ENCODE results near the gene TNFRSF9. TPM values are rescaled to one million over a fixed set of nuclear protein-coding genes. Genes with fewer than 3 reads are reported as not detected.
"Not testable (repeated sequence)": the region's sequence is repeated elsewhere in the genome, so short reads cannot be mapped to it uniquely, and the experiment has no call there.

Gene TNFRSF9
- polyA plus RNA-seq, 1 experiment, result 0.94 TPM

DNA sequence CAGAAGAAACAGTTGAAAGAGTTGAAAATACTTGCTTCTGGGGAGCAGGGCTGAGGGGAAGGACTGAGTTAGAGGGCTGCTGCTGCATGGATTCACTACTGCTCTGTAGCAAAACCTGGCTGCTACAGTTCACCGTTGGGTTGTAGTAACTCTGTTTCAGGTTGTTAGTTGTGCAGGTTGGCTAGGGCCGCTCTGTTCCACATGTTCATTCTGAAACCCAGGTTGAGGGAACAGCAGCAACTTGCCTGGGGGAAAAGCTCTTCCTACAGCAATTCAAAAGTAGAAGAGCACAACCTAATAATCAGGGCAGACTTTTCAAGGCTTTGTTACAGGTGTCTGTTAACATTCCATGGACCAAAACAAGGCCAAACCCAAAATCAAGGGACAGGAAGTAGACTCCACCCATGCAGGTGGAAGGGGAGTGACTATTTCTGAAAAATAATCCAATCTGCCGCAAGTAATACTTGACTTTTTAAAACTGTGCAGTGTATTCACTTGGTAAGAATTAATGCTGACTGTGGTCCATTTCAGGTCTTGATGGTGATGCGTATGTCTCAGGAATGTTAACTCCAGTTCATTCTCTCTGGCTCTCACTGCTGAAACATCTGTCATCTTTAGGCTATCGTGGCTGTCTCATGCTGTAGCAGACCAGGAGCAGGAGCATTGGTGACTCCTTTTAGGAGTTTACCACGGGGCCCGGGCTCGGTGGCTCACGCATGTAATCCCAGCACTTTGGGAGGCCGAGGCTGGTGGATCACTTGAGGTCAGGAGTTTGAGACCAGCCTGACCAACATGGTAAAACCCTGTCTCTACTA lies 15.8 kb upstream of the TNFRSF9 start:
- H3K9me3 ChIP-seq (ENCODE audit: control insufficient read depth, insufficient read depth, low read length), result peaks cover 7% of the 10 kb centered on the region; the same call in 1 of the 2 replicates
- ChIA-PET POLR2A (no interaction called here), CTCF (no interaction called here)
- H3K27me3 ChIP-seq (ENCODE audit: control insufficient read depth, insufficient read depth, low read length), result no peaks in the 10 kb centered on the region
- no peak overlapping the region for H3K4me3 ChIP-seq (ENCODE audit: low read depth, low read length)
- H3K27ac ChIP-seq (ENCODE audit: low read depth, low read length), result no peak overlapping the region
- TF ChIP-seq, protein P1, sequence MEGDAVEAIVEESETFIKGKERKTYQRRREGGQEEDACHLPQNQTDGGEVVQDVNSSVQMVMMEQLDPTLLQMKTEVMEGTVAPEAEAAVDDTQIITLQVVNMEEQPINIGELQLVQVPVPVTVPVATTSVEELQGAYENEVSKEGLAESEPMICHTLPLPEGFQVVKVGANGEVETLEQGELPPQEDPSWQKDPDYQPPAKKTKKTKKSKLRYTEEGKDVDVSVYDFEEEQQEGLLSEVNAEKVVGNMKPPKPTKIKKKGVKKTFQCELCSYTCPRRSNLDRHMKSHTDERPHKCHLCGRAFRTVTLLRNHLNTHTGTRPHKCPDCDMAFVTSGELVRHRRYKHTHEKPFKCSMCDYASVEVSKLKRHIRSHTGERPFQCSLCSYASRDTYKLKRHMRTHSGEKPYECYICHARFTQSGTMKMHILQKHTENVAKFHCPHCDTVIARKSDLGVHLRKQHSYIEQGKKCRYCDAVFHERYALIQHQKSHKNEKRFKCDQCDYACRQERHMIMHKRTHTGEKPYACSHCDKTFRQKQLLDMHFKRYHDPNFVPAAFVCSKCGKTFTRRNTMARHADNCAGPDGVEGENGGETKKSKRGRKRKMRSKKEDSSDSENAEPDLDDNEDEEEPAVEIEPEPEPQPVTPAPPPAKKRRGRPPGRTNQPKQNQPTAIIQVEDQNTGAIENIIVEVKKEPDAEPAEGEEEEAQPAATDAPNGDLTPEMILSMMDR (IDR thresholded peaks at IDR 0.05; ENCODE audit: low read depth, low read length), result no peak
- peak; percentile 57 for DNase-seq (ENCODE audit: low read depth, low spot score)

DNA sequence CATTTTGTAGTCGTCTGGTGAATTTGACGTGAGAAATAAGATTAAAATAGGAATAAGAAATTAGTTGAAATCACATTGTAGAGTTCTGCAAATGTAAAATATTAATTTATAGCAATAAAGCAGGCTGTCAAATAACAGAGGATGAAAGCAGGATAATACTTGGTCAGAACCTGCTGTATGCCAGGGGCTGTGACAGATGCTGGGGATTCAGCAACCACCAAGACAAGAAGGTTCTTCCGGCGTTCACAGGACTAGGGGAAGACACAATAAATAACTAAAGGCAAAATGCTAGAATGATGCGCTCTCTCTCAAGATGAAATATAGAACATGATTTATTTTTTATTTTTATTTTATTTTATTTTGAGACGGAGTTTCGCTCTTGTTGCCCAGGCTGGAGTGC lies 14.0 kb upstream of the TNFRSF9 start:
- TF ChIP-seq, protein P1 (IDR thresholded peaks at IDR 0.05; ENCODE audit: low read depth, low read length), result no peak
- Histone ChIP-seq H3K4me3 (ENCODE audit: low read depth, low read length) (no peak overlapping the region; the same call in 1 of the 2 replicates), H3K9me3 (ENCODE audit: control insufficient read depth, insufficient read depth, low read length) (peaks cover 7% of the 10 kb centered on the region; the same call in 1 of the 2 replicates), H3K27me3 (ENCODE audit: control insufficient read depth, insufficient read depth, low read length) (no peaks in the 10 kb centered on the region), H3K27ac (ENCODE audit: low read depth, low read length) (no peak overlapping the region)
- no peak for DNase-seq (ENCODE audit: low read depth, low spot score)
- ChIA-PET POLR2A (no interaction called here), CTCF (no interaction called here)

DNA sequence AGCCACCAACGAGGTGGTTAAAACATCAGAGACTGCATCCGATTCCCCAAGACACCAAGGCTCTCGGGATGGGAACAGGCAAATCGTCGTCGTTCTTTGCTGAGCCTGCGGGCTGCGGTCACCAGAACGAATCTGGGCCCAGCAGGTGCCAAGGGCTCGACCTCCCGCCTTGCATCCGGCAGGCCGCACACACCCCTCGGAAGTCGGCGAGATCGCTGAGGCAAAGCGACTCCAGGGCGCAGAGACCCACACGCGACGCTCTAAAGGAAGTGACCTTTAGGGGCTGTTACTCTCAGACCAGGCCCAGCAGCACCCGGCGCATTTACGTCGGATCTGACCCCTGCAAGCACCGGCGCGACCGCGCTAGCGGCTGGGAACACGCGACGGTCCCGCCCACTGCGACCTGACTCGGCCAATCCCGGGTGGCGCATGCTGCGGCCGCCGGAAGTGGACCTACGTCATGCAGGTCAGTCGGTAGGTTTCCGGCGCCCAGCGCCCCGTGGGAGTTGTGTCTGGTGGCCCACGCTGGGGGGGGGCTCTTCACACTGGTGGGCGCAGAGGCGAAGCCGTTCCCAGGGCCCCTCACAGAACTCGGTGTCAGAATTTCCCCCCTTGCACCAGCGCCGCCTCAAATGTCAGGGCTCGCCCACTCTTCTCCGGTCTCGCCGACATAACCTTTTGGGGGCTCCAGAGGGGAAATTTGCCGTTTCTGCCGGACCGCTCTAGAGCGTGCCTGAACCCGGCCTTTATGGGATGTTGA lies 13.4 kb upstream of the TNFRSF9 start:
- ChIA-PET POLR2A (interaction anchor here (0.7 kb wide), 1 partner anchor 322 kb away, joined by 3 read pairs; no protein-coding TSS in a partner anchor), CTCF (no interaction called here)
- H3K27ac ChIP-seq (ENCODE audit: low read depth, low read length), result peak overlapping the region; percentile 31
- H3K27me3 ChIP-seq (ENCODE audit: control insufficient read depth, insufficient read depth, low read length), result no peaks in the 10 kb centered on the region
- DNase-seq (ENCODE audit: low read depth, low spot score), result peak; percentile 45
- TF ChIP-seq, protein P1 (IDR thresholded peaks at IDR 0.05; ENCODE audit: low read depth, low read length), result no peak
- H3K4me3 ChIP-seq (ENCODE audit: low read depth, low read length), result peak overlapping the region; percentile 54
- H3K9me3 ChIP-seq (ENCODE audit: control insufficient read depth, insufficient read depth, low read length), result peaks cover 7% of the 10 kb centered on the region; the same call in 1 of the 2 replicates

DNA sequence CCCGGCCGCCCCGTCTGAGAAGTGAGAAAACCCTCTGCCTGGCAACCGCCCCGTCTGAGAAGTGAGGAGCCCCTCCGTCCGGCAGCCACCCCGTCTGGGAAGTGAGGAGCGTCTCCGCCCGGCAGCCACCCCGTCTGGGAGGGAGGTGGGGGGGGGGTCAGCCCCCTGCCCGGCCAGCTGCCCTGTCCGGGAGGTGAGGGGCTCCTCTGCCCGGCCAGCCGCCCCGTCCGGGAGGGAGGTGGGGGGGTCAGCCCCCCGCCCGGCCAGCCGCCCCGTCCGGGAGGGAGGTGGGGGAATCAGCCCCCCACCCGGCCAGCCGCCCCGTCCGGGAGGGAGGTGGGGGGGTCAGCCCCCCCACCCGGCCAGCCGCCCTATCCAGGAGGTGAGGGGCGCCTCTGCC lies 12.2 kb upstream of the TNFRSF9 start:
- H3K27ac ChIP-seq (ENCODE audit: low read depth, low read length); H3K4me3 ChIP-seq (ENCODE audit: low read depth, low read length); H3K27me3 ChIP-seq (ENCODE audit: control insufficient read depth, insufficient read depth, low read length); DNase-seq (ENCODE audit: low read depth, low spot score); CTCF ChIA-PET; POLR2A ChIA-PET; H3K9me3 ChIP-seq (ENCODE audit: control insufficient read depth, insufficient read depth, low read length): not testable (repeated sequence)

DNA sequence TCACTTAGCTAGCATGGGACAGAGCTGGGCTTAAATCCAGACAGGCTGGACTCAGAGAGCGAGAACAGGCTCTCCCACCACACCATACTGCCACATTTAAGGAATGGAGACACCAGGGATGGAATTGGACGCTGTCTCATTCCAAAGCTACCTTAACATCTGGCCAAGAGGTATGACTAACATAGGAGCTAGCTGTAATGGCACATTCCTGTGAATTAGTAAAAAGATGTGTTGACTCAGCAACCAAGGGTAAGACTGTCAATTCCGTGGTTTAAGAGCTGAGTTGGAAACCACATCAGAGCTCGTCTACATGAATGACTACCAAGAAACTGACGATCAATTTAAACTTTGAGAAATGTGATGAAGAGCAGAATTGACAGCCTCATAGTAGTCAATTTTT lies 8.3 kb upstream of the TNFRSF9 start:
- ChIA-PET CTCF (interaction anchor here (0.6 to 1.4 kb wide), 5 partner anchors 26 to 196 kb away, joined by 3 to 5 read pairs (median 4); no protein-coding TSS in a partner anchor), POLR2A (interaction anchor here (0.6 to 0.7 kb wide), 2 partner anchors 249 to 493 kb away, joined by 3 to 5 read pairs; no protein-coding TSS in a partner anchor)
- H3K27me3 ChIP-seq (ENCODE audit: control insufficient read depth, insufficient read depth, low read length), result no peaks in the 10 kb centered on the region
- DNase-seq (ENCODE audit: low read depth, low spot score), result peak; percentile 58
- peaks cover 3% of the 10 kb centered on the region; the same call in 1 of the 2 replicates for H3K9me3 ChIP-seq (ENCODE audit: control insufficient read depth, insufficient read depth, low read length)
- no peak overlapping the region for H3K4me3 ChIP-seq (ENCODE audit: low read depth, low read length)
- TF ChIP-seq, protein P1 (IDR thresholded peaks at IDR 0.05; ENCODE audit: low read depth, low read length), result no peak
- H3K27ac ChIP-seq (ENCODE audit: low read depth, low read length), result no peak overlapping the region

All from AG04450 (cell line).